Loucy (cell line): ENCODE data around the gene ULK1.

Experiments used
- EZH2phosphoT487 ChIP-seq: fragments of 200-600 bp; IDR thresholded peaks from 2 replicates; pipeline ENCODE4 v1.6.1; 2018; ENCODE audit warnings: antibody characterized with exemption, mild to moderate bottlenecking, moderate library complexity, borderline replicate concordance
- TF ChIP-seq, protein P1 (sequence below): fragments of 200-600 bp; sonication (generic); conservative IDR thresholded peaks from 2 replicates; pipeline ENCODE4 v1.5.1; 2014; ENCODE audit warnings: mild to moderate bottlenecking, antibody characterized with exemption, low read length

DNA sequence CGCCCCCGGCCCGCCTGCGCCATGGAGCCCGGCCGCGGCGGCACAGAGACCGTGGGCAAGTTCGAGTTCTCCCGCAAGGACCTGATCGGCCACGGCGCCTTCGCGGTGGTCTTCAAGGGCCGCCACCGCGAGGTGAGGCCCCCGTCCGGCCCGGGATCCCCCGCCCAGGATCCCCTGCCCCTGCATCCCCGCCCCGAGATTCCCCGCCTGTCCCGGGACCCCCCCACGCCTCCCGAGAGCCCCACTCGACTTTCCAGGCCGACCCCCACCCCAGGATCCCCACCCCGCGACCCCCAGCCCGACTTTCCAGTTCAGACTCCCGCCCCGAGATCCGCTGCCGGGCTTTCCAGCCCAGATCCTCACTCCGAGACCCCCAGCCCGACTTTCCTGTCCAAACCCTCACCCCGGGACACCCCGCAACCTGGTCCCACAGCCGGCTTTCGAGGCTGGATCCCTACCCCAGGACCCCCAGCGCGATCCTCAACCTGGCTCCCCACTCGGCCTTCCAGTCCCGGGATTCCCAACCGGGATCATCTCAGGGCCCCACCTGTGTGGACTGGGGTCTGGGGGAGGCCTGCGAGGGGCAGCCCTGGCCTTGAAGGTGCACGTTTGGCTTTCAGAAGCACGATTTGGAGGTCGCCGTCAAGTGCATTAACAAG, 688 bp downstream of the ULK1 start:
- TF ChIP-seq, protein P1, sequence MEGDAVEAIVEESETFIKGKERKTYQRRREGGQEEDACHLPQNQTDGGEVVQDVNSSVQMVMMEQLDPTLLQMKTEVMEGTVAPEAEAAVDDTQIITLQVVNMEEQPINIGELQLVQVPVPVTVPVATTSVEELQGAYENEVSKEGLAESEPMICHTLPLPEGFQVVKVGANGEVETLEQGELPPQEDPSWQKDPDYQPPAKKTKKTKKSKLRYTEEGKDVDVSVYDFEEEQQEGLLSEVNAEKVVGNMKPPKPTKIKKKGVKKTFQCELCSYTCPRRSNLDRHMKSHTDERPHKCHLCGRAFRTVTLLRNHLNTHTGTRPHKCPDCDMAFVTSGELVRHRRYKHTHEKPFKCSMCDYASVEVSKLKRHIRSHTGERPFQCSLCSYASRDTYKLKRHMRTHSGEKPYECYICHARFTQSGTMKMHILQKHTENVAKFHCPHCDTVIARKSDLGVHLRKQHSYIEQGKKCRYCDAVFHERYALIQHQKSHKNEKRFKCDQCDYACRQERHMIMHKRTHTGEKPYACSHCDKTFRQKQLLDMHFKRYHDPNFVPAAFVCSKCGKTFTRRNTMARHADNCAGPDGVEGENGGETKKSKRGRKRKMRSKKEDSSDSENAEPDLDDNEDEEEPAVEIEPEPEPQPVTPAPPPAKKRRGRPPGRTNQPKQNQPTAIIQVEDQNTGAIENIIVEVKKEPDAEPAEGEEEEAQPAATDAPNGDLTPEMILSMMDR: no peak
- TF ChIP-seq EZH2phosphoT487: no peak
